GM18520 (cell line): ENCODE results near the gene FOXD4.
"Not testable (repeated sequence)": the region's sequence is repeated elsewhere in the genome, so short reads cannot be mapped to it uniquely, and the experiment has no call there.

Experiments
- ATAC-seq: cut with Tn5 transposase; IDR thresholded peaks from one replicate; pipeline ENCODE4 v1.9.1; 2021; ENCODE audit not compliant: unreplicated experiment

FOXD4 gene

DNA sequence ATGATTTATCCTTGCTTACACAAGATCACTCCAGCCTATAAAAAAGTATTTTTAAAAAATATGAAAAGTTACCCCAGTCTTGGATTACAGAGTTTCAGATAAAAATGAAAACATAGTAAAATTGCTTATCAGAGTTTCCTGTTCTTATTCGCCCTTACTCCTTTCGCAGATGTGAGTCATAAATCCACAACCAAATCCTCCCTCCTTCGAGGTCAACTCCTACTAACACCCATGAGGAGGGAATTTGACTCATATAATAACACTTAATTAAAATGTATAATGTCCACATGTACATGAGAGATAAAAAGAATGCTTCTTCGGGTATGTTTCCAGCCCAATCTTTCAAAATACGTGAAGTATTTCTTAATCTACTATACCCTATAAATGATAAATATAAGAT, 23.9 kb downstream of the FOXD4 start:
- not testable (repeated sequence) for ATAC-seq

- ATAC-seq: not testable (repeated sequence)
These were observed 24.3 kb downstream of the FOXD4 start for GRCh38 chr9:93909-94308.

DNA sequence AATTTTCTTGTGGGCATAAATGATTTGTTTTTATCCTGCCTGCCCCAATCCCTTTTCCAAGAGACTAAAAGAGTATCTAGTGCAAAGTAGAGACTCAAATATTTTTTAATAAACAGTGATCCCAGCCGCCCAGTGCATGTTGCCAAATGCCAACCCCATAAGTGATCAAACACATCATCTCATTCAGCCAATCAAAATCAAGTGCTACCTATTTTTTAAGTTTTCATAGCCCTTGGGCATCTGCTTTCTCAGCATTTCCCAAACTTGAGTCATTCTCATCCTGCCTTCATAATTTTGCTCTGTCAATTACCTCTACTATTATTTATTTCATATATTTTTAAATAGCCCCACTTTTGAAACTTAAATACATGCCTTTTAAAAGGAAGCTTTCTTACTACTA, 27.4 kb downstream of the FOXD4 start:
- not testable (repeated sequence) for ATAC-seq

DNA sequence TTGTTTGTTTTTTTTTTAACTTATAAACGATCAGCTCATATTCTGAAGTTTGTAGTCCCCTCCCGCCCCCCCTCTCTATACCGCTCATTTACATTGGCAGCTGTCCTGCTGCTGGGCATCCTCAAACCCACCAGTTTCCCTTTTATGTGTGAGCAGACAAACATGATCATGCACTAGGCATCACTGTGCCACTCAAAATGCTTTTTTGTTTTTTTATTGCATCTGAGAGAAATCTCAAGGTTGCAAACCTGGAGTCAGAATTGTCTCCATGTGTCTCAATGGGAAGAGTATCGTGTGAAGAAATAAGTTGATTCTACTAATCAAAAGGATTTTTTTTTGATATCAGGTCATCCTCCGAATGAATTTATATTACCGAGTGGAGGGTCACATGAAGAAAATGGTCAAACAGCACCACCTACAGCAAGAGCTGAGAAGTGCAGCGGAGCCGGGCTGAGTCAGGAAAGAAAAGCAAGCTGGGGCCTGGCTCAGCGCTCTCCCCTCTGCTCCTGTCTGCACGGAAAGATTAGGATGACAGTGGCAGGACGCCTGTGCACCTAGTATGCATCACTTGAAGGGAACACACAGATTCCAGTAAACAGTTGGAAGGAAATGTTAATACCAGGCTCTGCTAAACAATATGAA, 29.7 kb downstream of the FOXD4 start:
- ATAC-seq: peak; percentile 58

DNA sequence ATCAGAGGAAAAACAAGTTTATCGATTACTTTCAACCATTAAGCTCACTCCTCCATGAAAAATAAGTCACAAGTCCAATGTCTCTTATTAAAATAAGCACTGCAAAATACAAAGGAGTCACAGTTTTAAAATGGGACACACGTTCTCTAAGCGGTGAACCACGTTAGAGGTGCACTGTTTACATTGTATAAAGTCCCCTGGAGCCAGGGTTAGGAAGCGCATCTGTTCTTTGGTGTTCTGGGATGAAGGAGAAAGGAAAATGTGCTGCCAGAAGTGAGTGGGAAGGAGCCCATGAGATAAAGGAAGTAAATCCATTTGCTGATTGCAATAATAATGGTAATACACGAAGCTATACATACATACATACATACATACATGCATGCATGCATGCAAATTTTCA, 30.4 kb downstream of the FOXD4 start:
- not testable (repeated sequence) for ATAC-seq

GRCh38 chr9:87105-87504, 31.1 kb downstream of the FOXD4 start:
- ATAC-seq: not testable (repeated sequence)

DNA sequence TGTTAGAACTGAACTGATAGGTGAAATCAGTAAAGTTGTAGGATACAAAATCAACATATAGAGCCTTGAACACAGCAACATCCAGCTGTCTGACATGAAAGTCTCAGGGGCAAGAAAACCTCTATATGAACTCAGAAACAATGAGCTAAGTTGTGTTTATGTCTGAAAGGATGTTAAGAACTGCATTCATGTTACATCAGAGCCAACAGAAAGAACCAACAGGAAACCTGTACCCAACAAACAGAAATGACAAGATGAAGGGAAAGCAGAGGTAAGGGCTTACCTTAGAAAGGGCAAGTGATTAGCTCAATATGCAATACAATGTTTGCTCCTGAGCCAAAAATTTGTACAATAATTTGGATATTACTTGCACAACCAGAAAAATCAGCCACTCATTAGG, 31.5 kb downstream of the FOXD4 start:
- ATAC-seq: not testable (repeated sequence)

- ATAC-seq: not testable (repeated sequence)
These were observed 35.1 kb downstream of the FOXD4 start for GRCh38 chr9:82932-83689.

- not testable (repeated sequence) for ATAC-seq
These were observed 39.9 kb downstream of the FOXD4 start for GRCh38 chr9:78333-78732.

GRCh38 chr9:76389-76788, 41.8 kb downstream of the FOXD4 start:
- ATAC-seq: not testable (repeated sequence)

DNA sequence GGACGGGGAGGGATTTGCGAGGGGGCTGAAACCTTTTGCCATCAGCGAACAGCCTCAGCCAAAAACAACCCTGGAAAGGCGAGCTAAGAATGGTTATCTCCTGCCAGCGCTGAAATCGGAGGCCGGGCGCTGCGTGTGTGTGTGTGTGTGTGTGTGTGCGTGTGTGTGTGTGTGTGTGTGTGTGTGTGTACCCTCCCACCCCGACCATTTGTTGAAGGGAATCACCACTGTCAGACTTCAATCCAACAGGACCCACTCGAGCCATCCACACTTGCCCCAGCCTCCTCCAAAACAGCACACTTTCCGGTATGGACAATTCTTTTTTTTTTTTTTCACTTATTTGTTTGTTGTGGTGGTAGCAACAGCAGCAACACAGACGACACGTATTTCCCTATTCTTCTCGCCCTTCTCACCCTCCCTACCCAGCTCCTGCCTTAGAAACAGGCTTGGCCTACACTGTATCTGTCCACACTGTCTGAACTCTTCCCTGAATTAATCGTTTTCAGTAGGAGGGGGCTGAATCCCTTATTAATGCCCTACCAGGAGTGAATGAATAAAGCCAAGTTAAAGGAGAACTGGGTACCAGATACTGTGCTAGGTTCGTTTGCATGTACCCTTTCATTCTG, 44.2 kb downstream of the FOXD4 start:
- not testable (repeated sequence) for ATAC-seq

- ATAC-seq: not testable (repeated sequence)
These were observed 44.9 kb downstream of the FOXD4 start for GRCh38 chr9:73076-73899.
